Muscle of leg (tissue), 11 donors: ENCODE measurements around the gene MBOAT1. TPM values are rescaled to one million over a fixed set of nuclear protein-coding genes. Genes with fewer than 3 reads are reported as not detected.

Experiments
- DNase-seq: peaks from one replicate; pipeline ENCODE4 v3.0.0; 2013
- H3K27ac ChIP-seq: one replicate; pipeline ENCODE4 v1.5.1; 2013; ENCODE audit warnings: mild to moderate bottlenecking, low read length, control low read depth
- H3K27me3 ChIP-seq: one replicate; pipeline ENCODE4 v1.6.1; 2013; ENCODE audit warnings: low read length; ENCODE audit not compliant: control insufficient read depth, insufficient read depth
- H3K36me3 ChIP-seq: one replicate; pipeline ENCODE4 v1.6.1; 2013; ENCODE audit warnings: low read length; ENCODE audit not compliant: control insufficient read depth, insufficient read depth
- H3K4me1 ChIP-seq: one replicate; pipeline ENCODE4 v1.6.1; 2013; ENCODE audit warnings: low read length; ENCODE audit not compliant: control insufficient read depth, insufficient read depth
- H3K4me3 ChIP-seq: one replicate; pipeline ENCODE4 v1.5.1; 2013; ENCODE audit warnings: low read length, control low read depth
- H3K9me3 ChIP-seq: replicated peaks from 2 replicates; pipeline ENCODE4 v1.6.1; 2013; ENCODE audit warnings: low read depth, low read length; ENCODE audit not compliant: control insufficient read depth
- WGBS: methylation state at CpG from one replicate; pipeline ENCODE4 v1.1.5; 2013; ENCODE audit warnings: missing lambda C conversion rate; ENCODE audit not compliant: insufficient coverage; 5-methylcytosine and 5-hydroxymethylcytosine counted together
- polyA plus RNA-seq, 8 donors: library from polyadenylated mRNA; unstranded; fragments of 120-200 nt; gene quantifications; one replicate each; pipeline versions ENCODE4 v1.2.1 to v1.2.3, GENCODE V29; 2013; ENCODE audit warnings: inconsistent platforms in 1 of 8, low replicate concordance in 1 of 8; ENCODE audit not compliant: insufficient read length in 8 of 8, insufficient read depth in 1 of 8
- total RNA-seq: library from RNA; stranded (reverse); fragments of 120-200 nt; gene quantifications from one replicate; pipeline ENCODE4 v1.2.4, GENCODE V29; 2013

MBOAT1 gene
- total and polyA plus RNA-seq, 9 donors, result 3.5 to 6.1 (median 4.5) TPM

DNA sequence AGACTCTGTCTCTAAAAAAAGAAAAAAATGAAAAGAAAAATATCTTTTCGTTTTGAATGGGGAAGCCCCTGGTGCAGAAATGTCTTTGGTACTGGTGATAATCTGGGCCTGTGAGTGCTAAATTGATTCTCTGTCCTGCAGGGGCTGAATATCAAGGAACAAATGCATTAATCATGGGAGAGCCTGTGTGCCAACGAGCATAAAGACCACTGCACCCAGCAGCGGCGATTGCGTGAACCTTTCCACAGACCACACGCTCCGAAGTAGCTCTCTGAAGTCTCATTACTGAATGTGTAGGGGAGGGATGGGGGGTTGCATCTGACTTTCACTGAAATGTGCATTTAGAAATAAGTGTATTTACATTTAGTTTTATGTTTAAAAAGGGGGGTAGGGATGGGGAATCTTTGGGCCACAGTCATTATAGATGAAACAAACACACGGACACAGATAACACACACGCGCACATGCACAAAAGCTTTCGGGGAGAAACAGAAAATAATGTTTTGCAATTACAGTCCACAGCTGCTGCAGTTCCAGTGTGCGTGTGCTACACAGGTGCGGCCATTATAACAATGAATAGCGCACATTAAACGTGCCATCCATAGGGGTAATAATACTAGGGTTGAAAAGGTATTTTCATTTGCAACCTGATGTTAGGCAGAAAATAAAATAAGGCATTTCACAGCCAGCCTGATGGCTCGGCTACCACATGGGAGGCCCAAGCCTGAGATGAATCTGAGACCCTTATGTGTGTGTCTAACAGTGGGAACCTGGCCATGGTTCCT lies 154.0 kb downstream of the MBOAT1 start:
- no peak for DNase-seq
- Histone ChIP-seq H3K4me1 (no peaks in the 10 kb centered on the region), H3K36me3 (no peaks in the 10 kb centered on the region), H3K9me3 (no peaks in the 10 kb centered on the region), H3K4me3 (no peak overlapping the region), H3K27ac (no peak overlapping the region), H3K27me3 (no peaks in the 10 kb centered on the region)
- WGBS, result 77% methylated on average over 13 of the region's 16 CpGs

DNA sequence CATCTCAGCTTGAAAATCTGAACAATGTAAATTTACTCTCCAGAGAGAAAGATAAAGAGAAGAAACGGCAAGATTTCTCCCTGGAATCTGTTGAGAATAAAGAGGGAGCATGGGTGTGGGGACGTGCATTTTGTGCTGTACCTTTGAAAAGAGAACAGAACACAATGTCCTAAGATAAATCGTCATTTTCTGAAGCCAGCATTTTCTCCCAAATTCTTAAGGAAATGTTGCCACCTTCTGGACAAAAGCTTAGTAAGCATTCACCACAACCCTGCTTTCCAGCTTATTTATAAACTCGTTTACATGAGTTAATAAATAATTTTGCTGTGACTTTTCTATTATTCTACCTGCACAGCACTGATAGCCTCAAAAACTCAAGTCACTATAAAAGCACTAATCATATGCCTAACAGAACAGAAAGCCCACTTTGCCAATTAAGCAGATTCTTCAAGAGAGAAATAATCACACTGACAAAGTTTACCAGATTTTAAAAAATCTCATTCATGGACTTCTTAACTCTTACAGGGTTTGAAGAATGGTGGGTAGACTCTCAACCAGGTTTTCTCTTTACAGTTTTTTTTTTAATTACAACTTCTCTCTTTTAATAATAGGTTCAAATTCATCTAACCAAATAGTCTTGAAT lies 155.8 kb downstream of the MBOAT1 start:
- Histone ChIP-seq H3K27ac (no peak overlapping the region), H3K4me3 (no peak overlapping the region), H3K36me3 (no peaks in the 10 kb centered on the region), H3K4me1 (no peaks in the 10 kb centered on the region), H3K9me3 (no peaks in the 10 kb centered on the region), H3K27me3 (no peaks in the 10 kb centered on the region)
- DNase-seq, result peak; percentile 66
- WGBS, result no CpG with 5 or more reads among the region's 4 CpGs

GRCh38 chr6:20055916-20056315 lies 156.4 kb downstream of the MBOAT1 start:
- no peaks in the 10 kb centered on the region for H3K9me3 ChIP-seq
- WGBS, result 100% methylated on average over 1 of the region's 7 CpGs
- DNase-seq, result no peak
- H3K27ac ChIP-seq, result no peak overlapping the region
- H3K27me3 ChIP-seq, result no peaks in the 10 kb centered on the region
- H3K4me3 ChIP-seq, result no peak overlapping the region
- no peaks in the 10 kb centered on the region for H3K36me3 ChIP-seq
- no peaks in the 10 kb centered on the region for H3K4me1 ChIP-seq

Other genes with a start within 250 kb of the MBOAT1 start
- gene E2F3, start 189.4 kb upstream of the MBOAT1 start, total RNA-seq, result 2.5 TPM
- 10 to 100 TPM in 1 of 8 donors, 1 to 10 TPM in 7; 7.3 to 13.2 (median 8.8) TPM for gene E2F3, start 189.4 kb upstream of the MBOAT1 start, polyA plus RNA-seq